ENCODE results near the gene C2orf76.
"Not testable (repeated sequence)": the region's sequence is repeated elsewhere in the genome, so short reads cannot be mapped to it uniquely, and the experiment has no call there.

C2orf76 gene

DNA sequence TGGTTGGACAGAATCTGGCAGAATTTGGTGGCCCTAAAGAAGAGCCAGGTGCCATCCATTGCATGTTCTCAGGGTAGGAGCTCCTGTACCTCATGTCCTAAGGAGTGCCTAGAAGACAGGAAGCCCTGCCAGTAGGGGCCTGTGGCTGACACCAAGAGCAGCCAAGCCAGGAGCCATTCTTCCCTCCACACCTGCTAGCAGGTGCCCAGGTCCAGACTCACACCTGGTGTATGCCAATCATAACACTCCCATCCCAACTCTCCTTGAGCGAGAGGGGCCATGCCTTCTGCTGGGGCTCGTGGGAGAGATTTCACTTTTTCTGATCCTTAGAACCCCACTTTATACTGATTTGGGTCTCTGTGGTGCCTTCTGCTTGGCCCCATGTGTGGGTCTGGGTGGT lies 38.5 kb upstream of the C2orf76 start:
- TF ChIP-seq ESRRG (CRISPR knock-in tag; IDR thresholded peaks at IDR 0.05) (no peak), BACH2 (CRISPR knock-in tag; IDR thresholded peaks at IDR 0.05; ENCODE audit: borderline replicate concordance) (no peak), ZFP3 (CRISPR knock-in tag; IDR thresholded peaks at IDR 0.05) (no peak), CSRNP3 (CRISPR knock-in tag; IDR thresholded peaks at IDR 0.05) (no peak), ISL1 (CRISPR knock-in tag; IDR thresholded peaks at IDR 0.05) (no peak), TCF4 (CRISPR knock-in tag; IDR thresholded peaks at IDR 0.05; ENCODE audit: borderline replicate concordance) (no peak), ZNF565 (CRISPR knock-in tag; conservative IDR thresholded peaks at IDR 0.05; ENCODE audit: low read depth) (no peak), PPARA (CRISPR knock-in tag; IDR thresholded peaks at IDR 0.05; ENCODE audit: borderline replicate concordance) (no peak), ARNTL (CRISPR knock-in tag; IDR thresholded peaks at IDR 0.05; ENCODE audit: borderline replicate concordance, low read depth) (no peak), OSR1 (CRISPR knock-in tag; IDR thresholded peaks at IDR 0.05) (no peak), POU6F1 (CRISPR knock-in tag; IDR thresholded peaks at IDR 0.05; ENCODE audit: borderline replicate concordance, low read depth) (no peak), ZC3H10 (CRISPR knock-in tag; IDR thresholded peaks at IDR 0.05) (no peak), GLIS3 (CRISPR knock-in tag; IDR thresholded peaks at IDR 0.05) (no peak), TOX (CRISPR knock-in tag; IDR thresholded peaks at IDR 0.05; ENCODE audit: borderline replicate concordance) (no peak)
- TF ChIP-seq, protein P1, sequence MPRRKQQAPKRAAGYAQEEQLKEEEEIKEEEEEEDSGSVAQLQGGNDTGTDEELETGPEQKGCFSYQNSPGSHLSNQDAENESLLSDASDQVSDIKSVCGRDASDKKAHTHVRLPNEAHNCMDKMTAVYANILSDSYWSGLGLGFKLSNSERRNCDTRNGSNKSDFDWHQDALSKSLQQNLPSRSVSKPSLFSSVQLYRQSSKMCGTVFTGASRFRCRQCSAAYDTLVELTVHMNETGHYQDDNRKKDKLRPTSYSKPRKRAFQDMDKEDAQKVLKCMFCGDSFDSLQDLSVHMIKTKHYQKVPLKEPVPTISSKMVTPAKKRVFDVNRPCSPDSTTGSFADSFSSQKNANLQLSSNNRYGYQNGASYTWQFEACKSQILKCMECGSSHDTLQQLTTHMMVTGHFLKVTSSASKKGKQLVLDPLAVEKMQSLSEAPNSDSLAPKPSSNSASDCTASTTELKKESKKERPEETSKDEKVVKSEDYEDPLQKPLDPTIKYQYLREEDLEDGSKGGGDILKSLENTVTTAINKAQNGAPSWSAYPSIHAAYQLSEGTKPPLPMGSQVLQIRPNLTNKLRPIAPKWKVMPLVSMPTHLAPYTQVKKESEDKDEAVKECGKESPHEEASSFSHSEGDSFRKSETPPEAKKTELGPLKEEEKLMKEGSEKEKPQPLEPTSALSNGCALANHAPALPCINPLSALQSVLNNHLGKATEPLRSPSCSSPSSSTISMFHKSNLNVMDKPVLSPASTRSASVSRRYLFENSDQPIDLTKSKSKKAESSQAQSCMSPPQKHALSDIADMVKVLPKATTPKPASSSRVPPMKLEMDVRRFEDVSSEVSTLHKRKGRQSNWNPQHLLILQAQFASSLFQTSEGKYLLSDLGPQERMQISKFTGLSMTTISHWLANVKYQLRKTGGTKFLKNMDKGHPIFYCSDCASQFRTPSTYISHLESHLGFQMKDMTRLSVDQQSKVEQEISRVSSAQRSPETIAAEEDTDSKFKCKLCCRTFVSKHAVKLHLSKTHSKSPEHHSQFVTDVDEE (CRISPR knock-in tag; IDR thresholded peaks at IDR 0.05) = no peak
- TF ChIP-seq, protein P2, sequence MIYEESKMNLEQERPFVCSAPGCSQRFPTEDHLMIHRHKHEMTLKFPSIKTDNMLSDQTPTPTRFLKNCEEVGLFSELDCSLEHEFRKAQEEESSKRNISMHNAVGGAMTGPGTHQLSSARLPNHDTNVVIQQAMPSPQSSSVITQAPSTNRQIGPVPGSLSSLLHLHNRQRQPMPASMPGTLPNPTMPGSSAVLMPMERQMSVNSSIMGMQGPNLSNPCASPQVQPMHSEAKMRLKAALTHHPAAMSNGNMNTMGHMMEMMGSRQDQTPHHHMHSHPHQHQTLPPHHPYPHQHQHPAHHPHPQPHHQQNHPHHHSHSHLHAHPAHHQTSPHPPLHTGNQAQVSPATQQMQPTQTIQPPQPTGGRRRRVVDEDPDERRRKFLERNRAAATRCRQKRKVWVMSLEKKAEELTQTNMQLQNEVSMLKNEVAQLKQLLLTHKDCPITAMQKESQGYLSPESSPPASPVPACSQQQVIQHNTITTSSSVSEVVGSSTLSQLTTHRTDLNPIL (CRISPR knock-in tag; IDR thresholded peaks at IDR 0.05; ENCODE audit: low read depth) = no peak
- ATAC-seq = no peak

- ATAC-seq = not testable (repeated sequence)
Measured at GRCh38 chr2:119403618-119404017, 37.0 kb upstream of the C2orf76 start.

- ATAC-seq = no peak
- TF ChIP-seq SNAI2 (CRISPR knock-in tag; IDR thresholded peaks at IDR 0.05) = no peak
- TF ChIP-seq TCF4 (CRISPR knock-in tag; IDR thresholded peaks at IDR 0.05; ENCODE audit: borderline replicate concordance) = no peak
- no peak for TF ChIP-seq ZNF565 (CRISPR knock-in tag; conservative IDR thresholded peaks at IDR 0.05; ENCODE audit: low read depth)
Measured at GRCh38 chr2:119402645-119403560, 36.3 kb upstream of the C2orf76 start.

DNA sequence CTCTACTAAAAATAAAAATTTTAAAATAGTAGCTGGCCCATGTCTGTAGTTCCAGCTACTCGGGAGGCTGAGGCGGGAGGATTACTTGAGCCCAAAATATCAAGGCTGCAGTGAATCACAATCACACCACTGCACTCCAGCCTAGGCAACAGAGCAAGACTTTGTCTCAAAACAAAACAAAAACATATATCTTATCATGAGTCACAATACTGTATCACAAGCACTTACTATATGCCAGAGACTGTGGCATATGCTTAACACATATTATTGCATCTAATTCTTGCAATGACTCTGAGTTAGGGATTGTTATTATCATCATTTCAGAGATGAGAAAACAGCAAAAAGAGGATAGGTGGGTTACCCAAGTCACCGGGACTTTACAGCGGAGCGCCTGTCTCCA lies 35.5 kb upstream of the C2orf76 start:
- ATAC-seq = no peak
- TF ChIP-seq, protein P1 (CRISPR knock-in tag; IDR thresholded peaks at IDR 0.05) = no peak
- TF ChIP-seq SNAI2 (CRISPR knock-in tag; IDR thresholded peaks at IDR 0.05) (no peak), RARB (CRISPR knock-in tag; IDR thresholded peaks at IDR 0.05) (no peak), ESRRG (CRISPR knock-in tag; IDR thresholded peaks at IDR 0.05) (no peak), TOX (CRISPR knock-in tag; IDR thresholded peaks at IDR 0.05; ENCODE audit: borderline replicate concordance) (no peak), ZFP30 (CRISPR knock-in tag; IDR thresholded peaks at IDR 0.05) (no peak), GLIS3 (CRISPR knock-in tag; IDR thresholded peaks at IDR 0.05) (no peak), ARNTL (CRISPR knock-in tag; IDR thresholded peaks at IDR 0.05; ENCODE audit: borderline replicate concordance, low read depth) (no peak)
